ENCODE results near the gene MYO1E.

The MYO1E gene

GRCh38 chr15:59303633-59304032, 69.0 kb downstream of the MYO1E start:
- TF ChIP-seq, protein P1, sequence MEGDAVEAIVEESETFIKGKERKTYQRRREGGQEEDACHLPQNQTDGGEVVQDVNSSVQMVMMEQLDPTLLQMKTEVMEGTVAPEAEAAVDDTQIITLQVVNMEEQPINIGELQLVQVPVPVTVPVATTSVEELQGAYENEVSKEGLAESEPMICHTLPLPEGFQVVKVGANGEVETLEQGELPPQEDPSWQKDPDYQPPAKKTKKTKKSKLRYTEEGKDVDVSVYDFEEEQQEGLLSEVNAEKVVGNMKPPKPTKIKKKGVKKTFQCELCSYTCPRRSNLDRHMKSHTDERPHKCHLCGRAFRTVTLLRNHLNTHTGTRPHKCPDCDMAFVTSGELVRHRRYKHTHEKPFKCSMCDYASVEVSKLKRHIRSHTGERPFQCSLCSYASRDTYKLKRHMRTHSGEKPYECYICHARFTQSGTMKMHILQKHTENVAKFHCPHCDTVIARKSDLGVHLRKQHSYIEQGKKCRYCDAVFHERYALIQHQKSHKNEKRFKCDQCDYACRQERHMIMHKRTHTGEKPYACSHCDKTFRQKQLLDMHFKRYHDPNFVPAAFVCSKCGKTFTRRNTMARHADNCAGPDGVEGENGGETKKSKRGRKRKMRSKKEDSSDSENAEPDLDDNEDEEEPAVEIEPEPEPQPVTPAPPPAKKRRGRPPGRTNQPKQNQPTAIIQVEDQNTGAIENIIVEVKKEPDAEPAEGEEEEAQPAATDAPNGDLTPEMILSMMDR (IDR thresholded peaks at IDR 0.05; ENCODE audit: low read depth, low read length, missing control alignments) = no peak
- peak overlapping the region; percentile 16; the same call in 1 of the 2 replicates for H3K4me3 ChIP-seq (ENCODE audit: low read depth, low read length)
- no peak for DNase-seq (ENCODE audit: low read depth)

DNA sequence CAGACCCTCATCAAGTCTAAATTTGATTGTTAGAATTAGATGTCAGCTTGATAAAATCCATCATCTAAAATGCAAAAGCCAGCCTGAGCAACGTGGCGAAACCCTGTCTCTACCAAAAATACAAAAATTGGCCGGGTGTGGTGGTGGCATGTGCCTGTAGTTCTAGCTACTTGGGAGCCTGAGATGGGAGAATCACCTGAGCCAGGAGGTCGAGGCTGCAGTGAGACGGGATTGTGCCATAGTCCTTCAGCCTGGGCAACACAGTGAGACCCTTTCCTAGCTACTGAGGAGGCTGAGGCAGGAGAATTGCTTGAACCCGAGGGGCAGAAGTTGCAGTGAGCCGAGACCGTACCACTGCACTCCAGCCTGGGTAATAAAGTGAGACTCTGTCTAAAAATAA, 69.5 kb downstream of the MYO1E start:
- TF ChIP-seq, protein P1 (IDR thresholded peaks at IDR 0.05; ENCODE audit: low read depth, low read length, missing control alignments) = no peak
- peak overlapping the region; percentile 16; the same call in 1 of the 2 replicates for H3K4me3 ChIP-seq (ENCODE audit: low read depth, low read length)
- no peak for DNase-seq (ENCODE audit: low read depth)

DNA sequence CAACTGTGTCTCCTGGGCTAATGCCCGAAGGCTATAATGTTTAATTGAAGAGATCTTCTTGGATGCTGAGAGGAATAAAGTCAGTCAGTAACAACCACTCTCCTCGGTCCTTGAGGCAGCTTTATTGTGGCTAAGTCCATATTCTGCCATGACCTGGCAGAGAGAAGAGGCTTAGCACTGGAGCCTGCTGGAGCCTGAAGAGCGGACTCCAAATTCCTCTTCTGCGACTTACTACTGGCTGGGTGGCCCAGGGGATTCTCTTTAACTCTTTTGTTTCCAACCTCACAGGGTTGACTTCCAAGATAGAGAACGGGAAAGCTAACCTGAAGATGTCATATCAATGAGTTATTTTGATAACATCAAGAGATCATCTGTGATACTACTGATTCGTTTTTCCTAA, 71.1 kb downstream of the MYO1E start:
- no peak for DNase-seq (ENCODE audit: low read depth)
- TF ChIP-seq, protein P1 (IDR thresholded peaks at IDR 0.05; ENCODE audit: low read depth, low read length, missing control alignments) = no peak

GRCh38 chr15:59300618-59301139, 72.0 kb downstream of the MYO1E start:
- no peak for DNase-seq (ENCODE audit: low read depth)
- peak overlapping the region; percentile 12; the same call in 1 of the 2 replicates for H3K4me3 ChIP-seq (ENCODE audit: low read depth, low read length)
- TF ChIP-seq, protein P1 (IDR thresholded peaks at IDR 0.05; ENCODE audit: low read depth, low read length, missing control alignments) = no peak

More for the DNA sequence above, 71.1 kb downstream of the MYO1E start:
- no peak overlapping the region; the same call in 1 of the 2 replicates for H3K4me3 ChIP-seq (ENCODE audit: low read depth, low read length)

- peak overlapping the region; percentile 5; the same call in 1 of the 2 replicates for H3K4me3 ChIP-seq (ENCODE audit: low read depth, low read length)
- peak; percentile 97 for DNase-seq (ENCODE audit: low read depth)
- TF ChIP-seq, protein P1 (IDR thresholded peaks at IDR 0.05; ENCODE audit: low read depth, low read length, missing control alignments) = no peak
These were observed 72.6 kb downstream of the MYO1E start for GRCh38 chr15:59299929-59300617.

- DNase-seq (ENCODE audit: low read depth) = no peak
- H3K4me3 ChIP-seq (ENCODE audit: low read depth, low read length) = no peak overlapping the region; the same call in 1 of the 2 replicates
- TF ChIP-seq, protein P1 (IDR thresholded peaks at IDR 0.05; ENCODE audit: low read depth, low read length, missing control alignments) = no peak
These were observed 73.8 kb downstream of the MYO1E start for GRCh38 chr15:59298854-59299250.
